Measurements from ENCODE around the gene MRPL36. TPM values are rescaled to one million over a fixed set of nuclear protein-coding genes. Genes with fewer than 3 reads are reported as not detected.

MRPL36 gene
- total and polyA plus RNA-seq, 4 donors, result 25.1 to 62.2 (median 39.0) TPM

GRCh38 chr5:1840741-1841521 is 41.3 kb upstream of the MRPL36 start:
- WGBS, 2 donors, result 47 to 51% methylated on average over 31 of the region's 31 CpGs
- ATAC-seq (ENCODE audit: low FRiP score) (peak; percentile 17), DNase-seq (peak in 1 of 2 donors; percentile 69)
- Histone ChIP-seq H3K4me3 (ENCODE audit: low read length in 2 of 2) (no peak overlapping the region), H3K9me3 (ENCODE audit: control insufficient read depth, low read length) (no peaks in the 10 kb centered on the region), H3K27ac (ENCODE audit: low read depth in 1 of 2, low read length in 2 of 2) (no peak overlapping the region), H3K36me3 (ENCODE audit: control insufficient read depth in 1 of 2, insufficient read depth in 2 of 2, low read length in 1 of 2) (no peaks in the 10 kb centered on the region), H3K27me3 (ENCODE audit: control insufficient read depth in 1 of 2, insufficient read depth in 2 of 2, low read length in 1 of 2) (no peaks in the 10 kb centered on the region), H3K4me1 (ENCODE audit: control insufficient read depth in 1 of 2, insufficient read depth in 2 of 2, low read length in 2 of 2) (no peaks in the 10 kb centered on the region)
- intact Hi-C loops (cut with DNase I), result no loop called here

DNA sequence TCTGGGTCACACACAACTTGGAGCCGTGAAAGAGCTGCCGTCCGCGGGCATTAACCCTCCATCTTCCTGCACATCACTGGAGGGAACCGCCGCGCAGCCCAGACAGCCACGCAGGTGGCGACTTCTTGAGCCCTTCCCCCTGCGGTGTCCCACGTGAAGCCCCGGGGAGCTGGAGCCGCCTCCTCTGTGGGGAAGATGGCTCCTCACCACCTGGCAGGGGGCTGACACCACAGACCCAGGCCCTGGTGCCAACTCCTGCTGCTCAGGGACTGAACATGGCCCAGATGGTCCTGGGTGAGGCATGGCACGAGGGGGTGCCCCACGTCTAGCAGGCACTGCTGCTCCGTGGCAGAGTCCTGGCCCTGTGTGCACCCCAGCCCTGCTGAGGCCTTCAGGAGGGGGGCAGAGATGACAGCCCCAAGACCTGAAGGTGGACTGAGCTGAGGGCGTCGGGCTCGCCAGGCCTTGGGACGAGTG is 40.5 kb upstream of the MRPL36 start:
- no peaks in the 10 kb centered on the region for H3K36me3 ChIP-seq (ENCODE audit: control insufficient read depth in 1 of 2, insufficient read depth in 2 of 2, low read length in 1 of 2)
- H3K4me3 ChIP-seq (ENCODE audit: low read length in 2 of 2), result no peak overlapping the region
- ATAC-seq (ENCODE audit: low FRiP score) (peak; percentile 53), DNase-seq (peak in 1 of 2 donors; percentile 68)
- H3K27ac ChIP-seq (ENCODE audit: low read depth in 1 of 2, low read length in 2 of 2), result no peak overlapping the region
- intact Hi-C loops (cut with DNase I), result no loop called here
- no peaks in the 10 kb centered on the region for H3K9me3 ChIP-seq (ENCODE audit: control insufficient read depth, low read length)
- H3K27me3 ChIP-seq (ENCODE audit: control insufficient read depth in 1 of 2, insufficient read depth in 2 of 2, low read length in 1 of 2), result no peaks in the 10 kb centered on the region
- no peaks in the 10 kb centered on the region for H3K4me1 ChIP-seq (ENCODE audit: control insufficient read depth in 1 of 2, insufficient read depth in 2 of 2, low read length in 2 of 2)
- 82% methylated on average over 20 of the region's 20 CpGs for WGBS, 2 donors

- ATAC-seq (ENCODE audit: low FRiP score) (no peak), DNase-seq (peak in 1 of 2 donors; percentile 69)
- Histone ChIP-seq H3K36me3 (ENCODE audit: control insufficient read depth in 1 of 2, insufficient read depth in 2 of 2, low read length in 1 of 2) (no peaks in the 10 kb centered on the region), H3K4me3 (ENCODE audit: low read length in 2 of 2) (no peak overlapping the region), H3K9me3 (ENCODE audit: control insufficient read depth, low read length) (no peaks in the 10 kb centered on the region), H3K4me1 (ENCODE audit: control insufficient read depth in 1 of 2, insufficient read depth in 2 of 2, low read length in 2 of 2) (no peaks in the 10 kb centered on the region), H3K27ac (ENCODE audit: low read depth in 1 of 2, low read length in 2 of 2) (no peak overlapping the region), H3K27me3 (ENCODE audit: control insufficient read depth in 1 of 2, insufficient read depth in 2 of 2, low read length in 1 of 2) (no peaks in the 10 kb centered on the region)
- intact Hi-C loops (cut with DNase I), result no loop called here
- 78 to 80% methylated on average over 9 of the region's 9 CpGs for WGBS, 2 donors
Observed at GRCh38 chr5:1838013-1838412, 38.4 kb upstream of the MRPL36 start.

GRCh38 chr5:1836891-1837880 is 37.5 kb upstream of the MRPL36 start:
- no peak overlapping the region for H3K4me3 ChIP-seq (ENCODE audit: low read length in 2 of 2)
- no peaks in the 10 kb centered on the region for H3K27me3 ChIP-seq (ENCODE audit: control insufficient read depth in 1 of 2, insufficient read depth in 2 of 2, low read length in 1 of 2)
- no peak overlapping the region for H3K27ac ChIP-seq (ENCODE audit: low read depth in 1 of 2, low read length in 2 of 2)
- 72 to 76% methylated on average over 31 to 32 of the region's 32 CpGs for WGBS, 2 donors
- no peak for ATAC-seq (ENCODE audit: low FRiP score)
- intact Hi-C loops (cut with DNase I), result no loop called here
- H3K4me1 ChIP-seq (ENCODE audit: control insufficient read depth in 1 of 2, insufficient read depth in 2 of 2, low read length in 2 of 2), result no peaks in the 10 kb centered on the region
- H3K9me3 ChIP-seq (ENCODE audit: control insufficient read depth, low read length), result no peaks in the 10 kb centered on the region
- DNase-seq, result peak in 1 of 2 donors; percentile 57
- H3K36me3 ChIP-seq (ENCODE audit: control insufficient read depth in 1 of 2, insufficient read depth in 2 of 2, low read length in 1 of 2), result no peaks in the 10 kb centered on the region

DNA sequence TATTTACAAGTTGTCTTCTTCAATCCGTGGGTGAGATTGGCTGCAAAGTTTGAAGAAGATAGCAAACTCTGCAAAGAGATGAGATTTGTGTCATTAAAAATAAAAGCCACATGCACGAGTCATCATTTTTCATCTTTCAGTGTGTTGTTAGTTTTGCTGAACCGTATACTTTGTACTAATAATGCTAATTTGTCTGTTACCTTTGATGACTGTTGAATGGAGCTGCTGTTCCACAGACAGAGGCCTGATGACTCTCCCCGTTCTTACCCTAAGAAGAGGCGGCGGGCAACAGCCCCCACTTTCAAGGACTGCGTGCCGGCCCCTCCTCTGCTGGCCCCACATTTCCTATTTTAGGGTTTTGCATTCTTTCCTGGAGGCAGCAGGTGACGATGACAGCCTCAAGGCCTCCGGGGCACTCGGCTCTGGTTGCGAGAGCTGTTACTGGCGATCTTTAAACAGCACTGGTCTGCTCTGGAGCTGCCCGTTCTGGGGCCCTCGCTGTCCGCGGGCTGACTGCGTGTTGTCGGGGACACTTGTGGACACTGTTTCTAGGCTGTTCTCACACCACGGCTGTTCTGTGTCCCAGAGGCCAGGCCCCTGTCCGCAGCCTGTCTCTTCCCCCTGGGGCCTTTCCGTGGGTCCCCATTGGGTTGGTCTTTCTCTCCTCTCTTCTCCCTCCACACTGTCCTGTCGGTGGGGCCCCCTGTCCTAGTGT is 36.7 kb upstream of the MRPL36 start:
- Histone ChIP-seq H3K36me3 (ENCODE audit: control insufficient read depth in 1 of 2, insufficient read depth in 2 of 2, low read length in 1 of 2) (no peaks in the 10 kb centered on the region), H3K4me3 (ENCODE audit: low read length in 2 of 2) (no peak overlapping the region), H3K9me3 (ENCODE audit: control insufficient read depth, low read length) (no peaks in the 10 kb centered on the region), H3K4me1 (ENCODE audit: control insufficient read depth in 1 of 2, insufficient read depth in 2 of 2, low read length in 2 of 2) (no peaks in the 10 kb centered on the region), H3K27ac (ENCODE audit: low read depth in 1 of 2, low read length in 2 of 2) (no peak overlapping the region), H3K27me3 (ENCODE audit: control insufficient read depth in 1 of 2, insufficient read depth in 2 of 2, low read length in 1 of 2) (no peaks in the 10 kb centered on the region)
- intact Hi-C loops (cut with DNase I), result no loop called here
- DNase-seq (peak in 1 of 2 donors; percentile 67), ATAC-seq (ENCODE audit: low FRiP score) (no peak)
- 65 to 66% methylated on average over 23 of the region's 23 CpGs for WGBS, 2 donors

GRCh38 chr5:1835431-1835830 is 35.8 kb upstream of the MRPL36 start:
- intact Hi-C loops (cut with DNase I), result no loop called here
- Histone ChIP-seq H3K27me3 (ENCODE audit: control insufficient read depth in 1 of 2, insufficient read depth in 2 of 2, low read length in 1 of 2) (no peaks in the 10 kb centered on the region), H3K4me3 (ENCODE audit: low read length in 2 of 2) (no peak overlapping the region), H3K9me3 (ENCODE audit: control insufficient read depth, low read length) (no peaks in the 10 kb centered on the region), H3K4me1 (ENCODE audit: control insufficient read depth in 1 of 2, insufficient read depth in 2 of 2, low read length in 2 of 2) (no peaks in the 10 kb centered on the region), H3K36me3 (ENCODE audit: control insufficient read depth in 1 of 2, insufficient read depth in 2 of 2, low read length in 1 of 2) (no peaks in the 10 kb centered on the region), H3K27ac (ENCODE audit: low read depth in 1 of 2, low read length in 2 of 2) (no peak overlapping the region)
- no peak for ATAC-seq (ENCODE audit: low FRiP score)
- WGBS, 2 donors, result 74 to 76% methylated on average over 13 of the region's 13 CpGs
- DNase-seq, result peak in 1 of 2 donors; percentile 64

- WGBS, 2 donors, result 58 to 60% methylated on average over 21 of the region's 21 CpGs
- ATAC-seq (ENCODE audit: low FRiP score) (no peak), DNase-seq (peak in 1 of 2 donors; percentile 66)
- no peak overlapping the region for H3K4me3 ChIP-seq (ENCODE audit: low read length in 2 of 2)
- intact Hi-C loops (cut with DNase I), result no loop called here
- H3K36me3 ChIP-seq (ENCODE audit: control insufficient read depth in 1 of 2, insufficient read depth in 2 of 2, low read length in 1 of 2), result no peaks in the 10 kb centered on the region
- no peaks in the 10 kb centered on the region for H3K9me3 ChIP-seq (ENCODE audit: control insufficient read depth, low read length)
- H3K27me3 ChIP-seq (ENCODE audit: control insufficient read depth in 1 of 2, insufficient read depth in 2 of 2, low read length in 1 of 2), result no peaks in the 10 kb centered on the region
- H3K4me1 ChIP-seq (ENCODE audit: control insufficient read depth in 1 of 2, insufficient read depth in 2 of 2, low read length in 2 of 2), result no peaks in the 10 kb centered on the region
- no peak overlapping the region for H3K27ac ChIP-seq (ENCODE audit: low read depth in 1 of 2, low read length in 2 of 2)
Observed at GRCh38 chr5:1834721-1835429, 35.2 kb upstream of the MRPL36 start.

All from aorta (tissue), 5 donors.